Right lobe of liver (tissue), 6 donors: Measurements from ENCODE around the gene PHTF2. TPM values are rescaled to one million over a fixed set of nuclear protein-coding genes. Genes with fewer than 3 reads are reported as not detected.

Experiments used
- ATAC-seq, 4 donors: fragments of 200-7000 bp; cut with Tn5 transposase; one replicate each; pipeline ENCODE4 v1.9.1; 2020; ENCODE audit warnings: mild to moderate bottlenecking in 4 of 4, moderate library complexity in 4 of 4
- DNase-seq, 3 donors: peaks; one replicate each; pipeline ENCODE4 v3.0.0-alpha.2; 2020
- H3K27ac ChIP-seq, 3 donors: fragments of 200-600 bp; one replicate each; pipeline ENCODE4 v1.8.0; 2022
- H3K27me3 ChIP-seq, 2 donors: fragments of 200-600 bp; one replicate each; pipeline ENCODE4 v1.8.0; 2022
- H3K36me3 ChIP-seq, 4 donors: fragments of 200-600 bp; sonication (generic) in 1 of 4; one replicate each; pipeline versions ENCODE4 v1.5.1 to v1.8.0; 2017 to 2022; ENCODE audit warnings: control low read depth in 1 of 4
- H3K4me1 ChIP-seq, 4 donors: fragments of 200-600 bp; sonication (generic) in 1 of 4; one replicate each; pipeline versions ENCODE4 v1.5.1 to v1.8.0; 2017 to 2022; ENCODE audit warnings: control low read depth in 1 of 4
- H3K4me3 ChIP-seq, 3 donors: fragments of 200-600 bp; one replicate each; pipeline ENCODE4 v1.8.0; 2022
- H3K9me3 ChIP-seq, 4 donors: fragments of 200-600 bp; sonication (generic) in 1 of 4; one replicate each; pipeline versions ENCODE4 v1.5.1 to v1.8.0; 2017 to 2022; ENCODE audit warnings: control low read depth in 1 of 4
- POLR2A ChIP-seq: fragments of 450-650 bp; IDR thresholded peaks from one replicate; pipeline ENCODE4 v1.6.1; 2017; ENCODE audit warnings: antibody characterized with exemption, mild to moderate bottlenecking
- WGBS: methylation state at CpG from one replicate; pipeline ENCODE4 v1.1.6; 2018; ENCODE audit warnings: low coverage, low lambda C conversion rate; ENCODE audit not compliant: insufficient coverage; ENCODE audit errors: missing lambda C conversion rate; 5-methylcytosine and 5-hydroxymethylcytosine counted together
- intact Hi-C, 2 donors: fragments of 100-400 bp; cut with DNase I; formaldehyde crosslinking; loops; one replicate each; pipeline versions ENCODE4 v1.11.2 to v1.14.1; 2022
- total RNA-seq, 6 experiments: library from RNA; depleted of rRNA in 2 of 6; stranded (reverse); fragments of >200 nt in 2 of 6; fragmentation: NEBNext Ultra II Directional in 3 of 6; extraction: Animal tissue kit (Norgen Biotek cat#: 25700) in 3 of 6; gene quantifications; one replicate each; pipeline versions ENCODE4 v1.1.0 to v1.2.4, GENCODE V29; 2016 to 2023
- TF ChIP-seq, protein P1 (sequence below), 4 donors: fragments of 200-600 bp in 3 of 4; fragments of 450-650 bp in 1 of 4; IDR thresholded peaks; one replicate each; pipeline versions ENCODE4 v1.5.1 to v1.8.0; 2016 to 2022; ENCODE audit warnings: antibody characterized with exemption in 4 of 4, mild to moderate bottlenecking in 2 of 4
- donor health status: DM: no; HTN: yes; CAD: no.
- donor health status: DM: no; HTN: no; CAD: no.
- donor health status: DM: no; HTN: no; CAD: no.
- donor health status: DM: no; HTN: yes; CAD: no.
- donor health status: DM: no; HTN: yes; CAD: no.

Gene PHTF2
- total RNA-seq, 6 experiments from 2014 or later, result 2.4 to 6.8 (median 5.5) TPM

DNA sequence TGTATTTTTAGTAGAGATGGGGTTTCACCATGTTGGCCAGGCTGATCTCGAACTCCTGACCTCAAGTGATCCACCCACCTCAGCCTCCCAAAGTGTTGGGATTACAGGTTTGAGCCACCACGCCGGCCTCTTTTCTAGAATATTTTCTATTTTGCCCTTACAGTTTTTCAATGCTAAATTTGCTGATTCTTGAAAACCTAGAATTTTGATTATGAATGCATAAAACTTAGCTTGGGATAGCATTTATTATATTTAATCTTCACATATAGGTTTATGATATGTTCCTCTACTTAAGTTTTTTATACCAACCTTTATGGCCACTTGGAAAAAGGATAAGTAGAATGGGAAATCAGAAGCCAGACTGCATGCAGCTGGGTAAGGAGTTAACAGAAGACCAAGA is 2.5 kb upstream of the PHTF2 start:
- intact Hi-C loops, result no loop called here
- WGBS, result 67% methylated on average over 2 of the region's 3 CpGs
- H3K9me3 ChIP-seq, result no peaks in the 10 kb centered on the region
- H3K4me3 ChIP-seq, result no peak overlapping the region
- DNase-seq, result no peak
- H3K4me1 ChIP-seq, result peaks cover 0 to 23% (median 0%) of the 10 kb centered on the region in 4 donors
- TF ChIP-seq POLR2A, result no peak
- TF ChIP-seq, protein P1, sequence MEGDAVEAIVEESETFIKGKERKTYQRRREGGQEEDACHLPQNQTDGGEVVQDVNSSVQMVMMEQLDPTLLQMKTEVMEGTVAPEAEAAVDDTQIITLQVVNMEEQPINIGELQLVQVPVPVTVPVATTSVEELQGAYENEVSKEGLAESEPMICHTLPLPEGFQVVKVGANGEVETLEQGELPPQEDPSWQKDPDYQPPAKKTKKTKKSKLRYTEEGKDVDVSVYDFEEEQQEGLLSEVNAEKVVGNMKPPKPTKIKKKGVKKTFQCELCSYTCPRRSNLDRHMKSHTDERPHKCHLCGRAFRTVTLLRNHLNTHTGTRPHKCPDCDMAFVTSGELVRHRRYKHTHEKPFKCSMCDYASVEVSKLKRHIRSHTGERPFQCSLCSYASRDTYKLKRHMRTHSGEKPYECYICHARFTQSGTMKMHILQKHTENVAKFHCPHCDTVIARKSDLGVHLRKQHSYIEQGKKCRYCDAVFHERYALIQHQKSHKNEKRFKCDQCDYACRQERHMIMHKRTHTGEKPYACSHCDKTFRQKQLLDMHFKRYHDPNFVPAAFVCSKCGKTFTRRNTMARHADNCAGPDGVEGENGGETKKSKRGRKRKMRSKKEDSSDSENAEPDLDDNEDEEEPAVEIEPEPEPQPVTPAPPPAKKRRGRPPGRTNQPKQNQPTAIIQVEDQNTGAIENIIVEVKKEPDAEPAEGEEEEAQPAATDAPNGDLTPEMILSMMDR (IDR thresholded peaks at IDR 0.05), result no peak
- H3K36me3 ChIP-seq, result no peaks in the 10 kb centered on the region
- no peak overlapping the region for H3K27ac ChIP-seq
- no peak for ATAC-seq
- no peaks in the 10 kb centered on the region for H3K27me3 ChIP-seq

DNA sequence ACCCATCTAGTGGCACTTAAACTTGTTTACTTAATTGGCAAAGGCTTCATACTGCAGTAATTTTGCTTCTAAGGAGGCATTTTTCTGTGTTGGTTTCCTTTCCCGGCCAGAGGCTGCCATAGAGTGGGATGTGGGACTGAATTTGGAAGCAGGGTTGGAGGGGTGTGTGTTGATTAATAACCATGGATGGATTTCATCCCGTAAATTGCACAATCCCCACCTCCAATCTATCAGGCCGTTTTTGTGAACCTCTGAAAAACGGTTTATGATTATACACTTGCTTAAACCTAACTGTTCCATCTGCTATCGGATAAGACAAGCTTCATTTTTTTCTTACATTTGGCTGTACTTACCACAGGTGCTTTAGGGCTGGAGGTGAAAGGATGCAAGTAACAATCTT is 1.6 kb upstream of the PHTF2 start:
- Histone ChIP-seq H3K9me3 (no peaks in the 10 kb centered on the region), H3K27ac (peak overlapping the region in 1 of 3 donors; percentile 3), H3K36me3 (no peaks in the 10 kb centered on the region), H3K4me3 (peak overlapping the region; percentile 88 to 93 (median 91)), H3K27me3 (no peaks in the 10 kb centered on the region), H3K4me1 (peaks cover 0 to 17% (median 0%) of the 10 kb centered on the region in 4 donors)
- 54% methylated on average over 5 of the region's 5 CpGs for WGBS
- ATAC-seq, result no peak
- TF ChIP-seq, protein P1 (IDR thresholded peaks at IDR 0.05), result no peak
- no peak for TF ChIP-seq POLR2A
- no peak for DNase-seq
- intact Hi-C loops, result no loop called here

DNA sequence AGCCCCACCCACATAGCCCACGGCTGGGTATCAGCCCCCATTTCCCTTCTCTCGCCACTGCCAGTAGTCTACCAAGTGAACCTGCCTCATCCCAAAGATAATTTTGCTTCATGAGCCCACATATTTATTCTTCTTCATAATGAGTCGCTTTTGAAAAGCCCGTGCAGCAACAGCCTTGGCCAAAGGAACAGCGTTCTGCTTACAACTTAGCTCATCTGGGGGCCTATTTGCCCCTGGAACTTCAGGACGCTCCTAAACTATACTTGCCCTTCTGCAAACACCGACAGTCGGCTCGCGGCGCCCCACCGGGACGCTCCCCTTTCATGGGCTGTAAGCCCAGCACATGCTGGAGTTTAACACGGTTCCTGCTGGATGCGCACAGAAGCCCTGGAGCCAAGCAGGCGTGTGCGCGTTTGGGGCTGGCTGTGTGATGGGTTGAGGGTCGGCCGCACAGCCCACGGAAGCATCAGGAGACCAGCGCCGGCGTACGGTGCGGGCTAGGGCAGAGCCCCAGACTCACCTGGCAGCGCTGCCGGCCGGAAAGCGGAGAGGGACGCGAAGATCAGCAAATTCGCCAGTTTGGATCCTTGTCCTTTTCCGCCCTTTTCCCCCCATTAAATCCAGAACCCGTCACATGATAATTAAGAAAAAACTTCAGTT is 709 bp upstream of the PHTF2 start:
- WGBS, result 0% methylated on average over 17 of the region's 35 CpGs
- Histone ChIP-seq H3K4me1 (peaks cover 0 to 10% (median 0%) of the 10 kb centered on the region in 4 donors), H3K4me3 (peak overlapping the region; percentile 88 to 93 (median 91)), H3K27me3 (no peaks in the 10 kb centered on the region), H3K27ac (peak overlapping the region; percentile 75 to 88 (median 82)), H3K36me3 (no peaks in the 10 kb centered on the region), H3K9me3 (no peaks in the 10 kb centered on the region)
- TF ChIP-seq, protein P1 (IDR thresholded peaks at IDR 0.05), result no peak
- no peak for TF ChIP-seq POLR2A
- intact Hi-C loops, result no loop called here
- DNase-seq (peak in 1 of 3 donors; percentile 60), ATAC-seq (peak; percentile 12 to 20 (median 16))

DNA sequence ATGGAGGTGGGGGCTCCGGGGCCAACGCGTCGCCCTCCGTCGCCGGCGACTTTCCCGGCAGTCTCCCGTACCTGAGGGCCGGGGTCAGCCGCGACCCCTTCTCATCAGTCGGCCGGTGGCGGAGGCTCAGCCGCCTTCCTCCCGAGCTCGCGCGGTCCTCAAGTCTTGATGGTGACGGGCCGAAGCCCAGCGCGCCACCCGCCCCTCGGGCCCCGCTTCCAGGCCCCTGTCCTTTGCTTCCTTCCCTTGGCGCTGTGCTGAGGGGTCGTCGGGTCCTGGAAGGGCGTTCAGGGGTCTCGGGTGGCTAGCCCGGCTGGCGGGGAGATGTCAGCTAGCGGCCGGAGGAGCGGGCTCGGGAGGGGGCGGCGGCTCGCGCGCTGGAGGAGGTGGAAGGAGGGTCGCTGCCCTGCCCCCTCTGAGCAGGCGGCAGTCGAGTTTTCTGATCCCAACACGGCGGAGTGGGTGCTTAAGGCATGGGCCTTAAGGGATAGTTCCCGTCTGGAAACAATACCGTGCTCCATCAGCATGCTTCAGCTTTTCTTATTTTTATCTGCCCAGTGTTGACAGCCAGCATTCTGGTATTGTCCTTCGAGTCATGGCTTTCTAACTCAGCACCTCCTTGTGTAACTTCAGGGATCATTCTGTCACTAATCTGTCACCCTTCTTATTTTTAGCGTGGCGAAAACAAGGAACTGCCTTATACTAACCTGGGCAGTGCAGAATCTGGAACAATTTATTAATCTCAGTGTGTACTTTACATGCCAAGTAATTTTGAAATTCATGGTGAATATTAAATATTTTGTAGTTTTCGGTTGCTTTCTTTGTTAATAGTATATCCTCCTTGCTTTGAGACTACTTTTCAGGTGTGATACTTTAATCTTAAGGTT is 748 bp downstream of the PHTF2 start:
- peak; percentile 53 to 66 (median 59) for DNase-seq
- ATAC-seq, result peak in 3 of 4 donors; percentile 1 to 2 (median 1)
- H3K36me3 ChIP-seq, result no peaks in the 10 kb centered on the region
- H3K27ac ChIP-seq, result peak overlapping the region; percentile 72 to 84 (median 76)
- TF ChIP-seq POLR2A, result no peak
- TF ChIP-seq, protein P1 (IDR thresholded peaks at IDR 0.05), result peak in 1 of 4 donors; percentile 4
- WGBS, result 2% methylated on average over 22 of the region's 55 CpGs
- no peaks in the 10 kb centered on the region for H3K9me3 ChIP-seq
- peak overlapping the region; percentile 86 to 93 (median 88) for H3K4me3 ChIP-seq
- intact Hi-C loops, result no loop called here
- H3K27me3 ChIP-seq, result no peaks in the 10 kb centered on the region
- peaks cover 0 to 10% (median 0%) of the 10 kb centered on the region in 4 donors for H3K4me1 ChIP-seq
